ENCODE measurements around the gene RGS3. TPM values are rescaled to one million over a fixed set of nuclear protein-coding genes. Genes with fewer than 3 reads are reported as not detected.

The RGS3 gene
- total RNA-seq, 1 donor from 2014 or later, result 158 TPM

DNA sequence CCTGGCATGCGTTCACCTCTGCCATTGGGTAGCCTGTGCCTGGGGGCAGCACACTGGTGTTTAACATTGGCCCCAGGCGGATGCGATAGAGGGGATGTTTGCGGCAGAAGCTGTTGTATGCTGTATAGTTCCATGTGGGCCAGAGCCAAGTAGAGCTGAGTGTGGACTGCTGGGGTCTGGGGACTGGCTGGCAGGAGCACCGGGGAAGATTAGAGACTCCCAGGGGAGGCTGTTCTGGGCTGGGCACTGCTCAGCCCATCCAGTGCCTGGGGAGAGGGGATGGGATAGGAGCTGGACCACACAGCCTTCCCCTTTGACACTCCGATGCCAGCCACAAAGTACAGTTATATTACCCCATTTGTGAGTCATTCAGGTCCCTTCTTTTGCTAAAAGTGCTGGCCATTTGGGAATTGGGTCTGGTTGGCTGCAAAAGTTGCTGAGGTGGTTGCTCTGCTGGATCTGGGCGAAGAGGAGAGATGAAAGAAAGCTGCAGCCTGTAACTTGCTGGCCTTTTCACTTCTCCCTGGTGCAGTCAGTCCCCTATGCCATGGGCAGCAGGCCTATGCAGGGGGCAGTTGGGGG is 73.8 kb downstream of the RGS3 start:
- TF ChIP-seq, protein P1, sequence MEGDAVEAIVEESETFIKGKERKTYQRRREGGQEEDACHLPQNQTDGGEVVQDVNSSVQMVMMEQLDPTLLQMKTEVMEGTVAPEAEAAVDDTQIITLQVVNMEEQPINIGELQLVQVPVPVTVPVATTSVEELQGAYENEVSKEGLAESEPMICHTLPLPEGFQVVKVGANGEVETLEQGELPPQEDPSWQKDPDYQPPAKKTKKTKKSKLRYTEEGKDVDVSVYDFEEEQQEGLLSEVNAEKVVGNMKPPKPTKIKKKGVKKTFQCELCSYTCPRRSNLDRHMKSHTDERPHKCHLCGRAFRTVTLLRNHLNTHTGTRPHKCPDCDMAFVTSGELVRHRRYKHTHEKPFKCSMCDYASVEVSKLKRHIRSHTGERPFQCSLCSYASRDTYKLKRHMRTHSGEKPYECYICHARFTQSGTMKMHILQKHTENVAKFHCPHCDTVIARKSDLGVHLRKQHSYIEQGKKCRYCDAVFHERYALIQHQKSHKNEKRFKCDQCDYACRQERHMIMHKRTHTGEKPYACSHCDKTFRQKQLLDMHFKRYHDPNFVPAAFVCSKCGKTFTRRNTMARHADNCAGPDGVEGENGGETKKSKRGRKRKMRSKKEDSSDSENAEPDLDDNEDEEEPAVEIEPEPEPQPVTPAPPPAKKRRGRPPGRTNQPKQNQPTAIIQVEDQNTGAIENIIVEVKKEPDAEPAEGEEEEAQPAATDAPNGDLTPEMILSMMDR (IDR thresholded peaks at IDR 0.05; ENCODE audit: insufficient read depth, low read length, poor library complexity, severe bottlenecking), result no peak
- DNase-seq (ENCODE audit: low read depth), result no peak
- Histone ChIP-seq H3K27me3 (ENCODE audit: control insufficient read depth, insufficient read depth, low read length) (no peaks in the 10 kb centered on the region), H3K36me3 (ENCODE audit: control insufficient read depth, insufficient read depth, low read length) (peaks cover 5% of the 10 kb centered on the region), H3K4me3 (ENCODE audit: low read depth, low read length) (no peak overlapping the region)

DNA sequence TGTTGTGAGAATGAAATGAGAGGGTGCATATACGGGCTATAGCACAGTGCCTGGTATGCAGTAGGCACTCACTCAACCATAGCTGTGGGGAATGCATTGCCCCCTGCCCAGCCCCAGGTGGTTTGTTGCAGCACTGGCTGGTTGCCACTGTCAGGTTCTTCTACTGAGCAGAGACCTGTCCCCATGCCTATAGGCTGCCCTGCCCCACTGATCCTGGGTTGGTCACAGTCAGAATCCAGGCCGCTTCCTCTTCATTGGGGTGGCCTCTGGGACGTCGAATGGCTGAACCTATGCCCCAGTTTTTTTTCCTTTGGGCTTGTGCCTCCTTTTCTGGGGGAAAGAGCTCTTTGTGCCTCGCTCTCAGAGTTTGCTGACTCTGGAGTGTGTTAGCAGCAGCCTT is 74.6 kb downstream of the RGS3 start:
- Histone ChIP-seq H3K4me3 (ENCODE audit: low read depth, low read length) (no peak overlapping the region), H3K36me3 (ENCODE audit: control insufficient read depth, insufficient read depth, low read length) (peaks cover 4% of the 10 kb centered on the region), H3K27me3 (ENCODE audit: control insufficient read depth, insufficient read depth, low read length) (no peaks in the 10 kb centered on the region)
- DNase-seq (ENCODE audit: low read depth), result no peak
- TF ChIP-seq, protein P1 (IDR thresholded peaks at IDR 0.05; ENCODE audit: insufficient read depth, low read length, poor library complexity, severe bottlenecking), result no peak

DNA sequence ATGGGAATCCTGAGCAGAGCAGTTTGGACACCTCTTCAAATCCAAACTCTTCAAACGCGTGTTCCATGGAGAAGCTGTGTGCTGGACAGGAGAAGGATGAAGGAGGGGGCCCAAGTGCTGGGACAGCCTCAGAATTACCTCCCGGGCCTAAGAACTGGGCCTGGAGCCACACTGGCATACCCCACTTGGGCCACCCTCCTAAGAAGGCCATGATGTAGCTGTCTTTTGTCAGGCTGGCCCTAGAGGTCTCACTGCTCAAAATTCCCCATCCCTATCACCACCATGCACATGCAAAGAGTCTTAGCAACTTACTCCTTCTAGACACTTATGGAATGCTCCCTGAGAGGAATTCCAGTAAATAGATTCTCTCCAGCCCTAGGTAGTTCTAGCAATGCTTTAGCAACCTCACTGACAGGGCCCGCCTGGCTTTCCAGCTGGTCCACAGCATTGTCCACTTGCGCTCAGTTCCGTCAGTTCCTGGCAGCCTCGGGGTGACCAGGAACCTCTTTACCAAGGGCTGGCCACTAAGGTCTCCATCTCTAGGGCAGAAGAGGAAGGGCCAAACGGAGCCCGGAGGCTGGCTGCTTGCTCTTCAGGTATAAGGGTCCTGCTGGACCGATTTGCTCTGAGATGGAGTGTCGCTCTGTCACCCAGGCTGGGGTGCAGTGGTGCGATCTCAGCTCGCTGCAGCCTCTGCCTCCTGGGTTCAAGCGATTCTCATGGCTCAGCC is 75.3 kb downstream of the RGS3 start:
- Histone ChIP-seq H3K36me3 (ENCODE audit: control insufficient read depth, insufficient read depth, low read length) (peaks cover 3% of the 10 kb centered on the region), H3K27me3 (ENCODE audit: control insufficient read depth, insufficient read depth, low read length) (no peaks in the 10 kb centered on the region), H3K4me3 (ENCODE audit: low read depth, low read length) (no peak overlapping the region)
- no peak for DNase-seq (ENCODE audit: low read depth)
- TF ChIP-seq, protein P1 (IDR thresholded peaks at IDR 0.05; ENCODE audit: insufficient read depth, low read length, poor library complexity, severe bottlenecking), result no peak

DNA sequence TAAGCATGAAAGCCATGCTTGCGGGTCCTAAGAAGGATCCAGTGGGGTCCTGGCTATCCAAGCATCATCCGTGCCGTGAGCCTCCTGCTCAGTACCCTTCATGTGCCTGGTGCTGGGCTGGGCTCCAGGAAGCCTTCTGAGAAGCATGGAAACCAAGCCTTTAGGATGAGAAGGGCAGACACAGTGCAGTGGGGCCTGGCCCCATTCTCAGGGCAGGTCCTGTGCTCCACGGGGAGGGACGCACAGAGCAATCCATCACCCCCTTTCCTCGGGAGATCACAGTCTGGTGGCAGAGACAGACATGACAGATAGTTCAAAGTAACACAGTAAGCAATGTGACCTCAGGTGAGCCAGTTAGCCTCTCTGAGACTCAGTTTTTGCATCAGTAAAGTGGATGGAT is 76.9 kb downstream of the RGS3 start:
- no peak for DNase-seq (ENCODE audit: low read depth)
- no peaks in the 10 kb centered on the region for H3K27me3 ChIP-seq (ENCODE audit: control insufficient read depth, insufficient read depth, low read length)
- no peak overlapping the region for H3K4me3 ChIP-seq (ENCODE audit: low read depth, low read length)
- H3K36me3 ChIP-seq (ENCODE audit: control insufficient read depth, insufficient read depth, low read length), result peaks cover 5% of the 10 kb centered on the region
- TF ChIP-seq, protein P1 (IDR thresholded peaks at IDR 0.05; ENCODE audit: insufficient read depth, low read length, poor library complexity, severe bottlenecking), result no peak

DNA sequence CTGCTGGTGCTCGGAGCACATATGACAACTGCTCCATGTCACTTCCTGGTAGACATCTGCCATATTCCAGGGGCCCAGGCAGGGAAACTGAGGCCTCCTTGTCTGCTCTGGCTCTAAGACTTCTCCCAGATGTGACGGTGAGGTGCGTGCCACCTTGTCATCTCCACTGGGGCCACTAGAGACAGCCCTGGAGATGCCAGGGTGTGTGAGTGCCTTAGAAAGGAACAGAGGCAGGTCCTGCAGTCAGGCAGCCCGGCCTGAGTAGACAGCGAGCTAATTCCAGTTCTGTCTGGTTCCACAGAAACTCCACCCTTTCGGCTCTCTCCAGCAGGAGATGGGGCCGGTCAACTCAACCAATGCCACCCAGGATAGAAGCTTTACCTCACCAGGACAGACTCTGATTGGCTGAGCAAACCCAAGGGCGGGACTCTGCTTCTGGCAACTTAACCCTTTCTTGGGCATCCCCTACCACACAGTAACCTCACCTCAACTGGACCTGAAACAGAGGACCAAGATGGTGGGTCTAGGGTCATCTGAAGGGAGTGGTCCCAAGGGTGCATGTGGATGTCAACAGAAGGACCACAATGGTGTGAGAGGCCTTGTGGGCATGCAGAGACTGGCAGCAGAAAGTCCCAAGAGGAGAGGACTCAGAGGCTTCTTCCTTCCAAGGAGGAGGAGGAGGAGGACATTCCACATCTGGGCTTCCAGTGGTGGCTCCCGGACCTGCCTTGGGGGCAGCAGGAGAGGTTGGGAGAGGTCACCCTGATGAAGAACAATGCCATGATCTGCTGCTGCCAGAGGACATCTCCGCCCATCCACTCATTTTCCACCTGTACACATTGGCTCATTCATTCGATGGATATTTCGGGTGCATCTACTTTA is 77.7 kb downstream of the RGS3 start:
- Histone ChIP-seq H3K4me3 (ENCODE audit: low read depth, low read length) (no peak overlapping the region), H3K36me3 (ENCODE audit: control insufficient read depth, insufficient read depth, low read length) (peaks cover 5% of the 10 kb centered on the region), H3K27me3 (ENCODE audit: control insufficient read depth, insufficient read depth, low read length) (no peaks in the 10 kb centered on the region)
- DNase-seq (ENCODE audit: low read depth), result no peak
- TF ChIP-seq, protein P1 (IDR thresholded peaks at IDR 0.05; ENCODE audit: insufficient read depth, low read length, poor library complexity, severe bottlenecking), result no peak

All from kidney epithelial cell (primary cell).